ENCODE measurements around the gene MYO1G.

- TF ChIP-seq EZH2 (IDR thresholded peaks at IDR 0.05; ENCODE audit: borderline replicate concordance, low read depth, low read length, poor library complexity, severe bottlenecking): no peak
- TF ChIP-seq, protein P1, sequence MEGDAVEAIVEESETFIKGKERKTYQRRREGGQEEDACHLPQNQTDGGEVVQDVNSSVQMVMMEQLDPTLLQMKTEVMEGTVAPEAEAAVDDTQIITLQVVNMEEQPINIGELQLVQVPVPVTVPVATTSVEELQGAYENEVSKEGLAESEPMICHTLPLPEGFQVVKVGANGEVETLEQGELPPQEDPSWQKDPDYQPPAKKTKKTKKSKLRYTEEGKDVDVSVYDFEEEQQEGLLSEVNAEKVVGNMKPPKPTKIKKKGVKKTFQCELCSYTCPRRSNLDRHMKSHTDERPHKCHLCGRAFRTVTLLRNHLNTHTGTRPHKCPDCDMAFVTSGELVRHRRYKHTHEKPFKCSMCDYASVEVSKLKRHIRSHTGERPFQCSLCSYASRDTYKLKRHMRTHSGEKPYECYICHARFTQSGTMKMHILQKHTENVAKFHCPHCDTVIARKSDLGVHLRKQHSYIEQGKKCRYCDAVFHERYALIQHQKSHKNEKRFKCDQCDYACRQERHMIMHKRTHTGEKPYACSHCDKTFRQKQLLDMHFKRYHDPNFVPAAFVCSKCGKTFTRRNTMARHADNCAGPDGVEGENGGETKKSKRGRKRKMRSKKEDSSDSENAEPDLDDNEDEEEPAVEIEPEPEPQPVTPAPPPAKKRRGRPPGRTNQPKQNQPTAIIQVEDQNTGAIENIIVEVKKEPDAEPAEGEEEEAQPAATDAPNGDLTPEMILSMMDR (conservative IDR thresholded peaks at IDR 0.05; ENCODE audit: low read depth, low read length): no peak
These were observed 9.9 kb upstream of the MYO1G start for GRCh38 chr7:44988701-44989100.
